Osteocyte (in vitro differentiated cells): ENCODE data around the gene RIMS4. TPM values are rescaled to one million over a fixed set of nuclear protein-coding genes. Genes with fewer than 3 reads are reported as not detected.

Experiments used
- DNase-seq: peaks from one replicate; pipeline ENCODE4 v3.0.0; 2021; ENCODE audit warnings: mixed read lengths; ENCODE audit not compliant: unreplicated experiment; ENCODE audit errors: extremely low spot score
- H3K27ac Mint-ChIP-seq: one replicate; pipeline ENCODE4 v1.8.0; 2021; ENCODE audit warnings: mild to moderate bottlenecking, mixed read lengths; ENCODE audit not compliant: unreplicated experiment
- H3K27me3 Mint-ChIP-seq: one replicate; pipeline ENCODE4 v1.8.0; 2021; ENCODE audit warnings: mixed read lengths; ENCODE audit not compliant: unreplicated experiment
- H3K36me3 Mint-ChIP-seq: one replicate; pipeline ENCODE4 v1.8.0; 2021; ENCODE audit warnings: mixed read lengths; ENCODE audit not compliant: unreplicated experiment
- H3K4me1 Mint-ChIP-seq: one replicate; pipeline ENCODE4 v1.8.0; 2021; ENCODE audit warnings: mixed read lengths; ENCODE audit not compliant: unreplicated experiment
- H3K4me3 Mint-ChIP-seq: one replicate; pipeline ENCODE4 v1.8.0; 2021; ENCODE audit warnings: mild to moderate bottlenecking, moderate library complexity, mixed read lengths; ENCODE audit not compliant: unreplicated experiment
- H3K9me3 Mint-ChIP-seq: one replicate; pipeline ENCODE4 v1.8.0; 2021; ENCODE audit warnings: mixed read lengths; ENCODE audit not compliant: unreplicated experiment
- total RNA-seq: library from RNA; stranded (reverse); gene quantifications from 2 replicates; pipeline ENCODE4 v1.2.1, GENCODE V29; 2021
- TF ChIP-seq, protein P1 (sequence below): fragments of 200-600 bp; sonication (generic); IDR thresholded peaks from 2 replicates; pipeline ENCODE4 v1.5.0; 2021; ENCODE audit warnings: antibody characterized with exemption, mild to moderate bottlenecking, moderate library complexity

Gene RIMS4
- total RNA-seq, 1 donor from 2014 or later, result 0.75 TPM

DNA sequence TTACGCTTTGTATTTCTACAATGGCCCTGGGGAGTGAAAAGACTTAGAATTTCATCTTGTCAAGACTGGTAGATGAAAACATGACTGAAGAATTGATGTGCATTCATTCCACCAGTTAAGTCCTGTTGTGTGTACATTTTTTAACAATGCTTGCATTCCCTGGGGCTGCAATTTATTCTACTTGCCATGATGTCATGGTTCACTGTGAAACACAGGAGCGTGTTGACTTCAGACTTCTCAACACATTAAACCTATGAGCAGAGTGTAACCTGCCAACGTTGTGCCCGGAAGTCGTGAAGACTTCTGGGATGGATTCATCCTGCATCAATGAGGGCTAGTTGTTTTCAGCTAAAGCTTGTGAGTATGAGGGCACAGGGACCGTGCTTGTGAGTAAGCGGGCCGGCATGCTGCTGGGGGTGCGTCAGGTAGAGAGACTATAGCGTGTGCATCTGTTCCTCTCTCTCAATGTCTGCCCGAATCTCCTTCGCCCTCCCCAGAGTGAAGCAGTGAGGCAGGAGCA, 26.3 kb upstream of the RIMS4 start:
- Mint-ChIP-seq H3K27me3 (peaks cover 40% of the 10 kb centered on the region), H3K27ac (no peak overlapping the region), H3K36me3 (no peaks in the 10 kb centered on the region), H3K9me3 (peaks cover 4% of the 10 kb centered on the region), H3K4me3 (no peak overlapping the region), H3K4me1 (no peaks in the 10 kb centered on the region)
- peak; percentile 11 for DNase-seq
- TF ChIP-seq, protein P1, sequence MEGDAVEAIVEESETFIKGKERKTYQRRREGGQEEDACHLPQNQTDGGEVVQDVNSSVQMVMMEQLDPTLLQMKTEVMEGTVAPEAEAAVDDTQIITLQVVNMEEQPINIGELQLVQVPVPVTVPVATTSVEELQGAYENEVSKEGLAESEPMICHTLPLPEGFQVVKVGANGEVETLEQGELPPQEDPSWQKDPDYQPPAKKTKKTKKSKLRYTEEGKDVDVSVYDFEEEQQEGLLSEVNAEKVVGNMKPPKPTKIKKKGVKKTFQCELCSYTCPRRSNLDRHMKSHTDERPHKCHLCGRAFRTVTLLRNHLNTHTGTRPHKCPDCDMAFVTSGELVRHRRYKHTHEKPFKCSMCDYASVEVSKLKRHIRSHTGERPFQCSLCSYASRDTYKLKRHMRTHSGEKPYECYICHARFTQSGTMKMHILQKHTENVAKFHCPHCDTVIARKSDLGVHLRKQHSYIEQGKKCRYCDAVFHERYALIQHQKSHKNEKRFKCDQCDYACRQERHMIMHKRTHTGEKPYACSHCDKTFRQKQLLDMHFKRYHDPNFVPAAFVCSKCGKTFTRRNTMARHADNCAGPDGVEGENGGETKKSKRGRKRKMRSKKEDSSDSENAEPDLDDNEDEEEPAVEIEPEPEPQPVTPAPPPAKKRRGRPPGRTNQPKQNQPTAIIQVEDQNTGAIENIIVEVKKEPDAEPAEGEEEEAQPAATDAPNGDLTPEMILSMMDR, result no peak

DNA sequence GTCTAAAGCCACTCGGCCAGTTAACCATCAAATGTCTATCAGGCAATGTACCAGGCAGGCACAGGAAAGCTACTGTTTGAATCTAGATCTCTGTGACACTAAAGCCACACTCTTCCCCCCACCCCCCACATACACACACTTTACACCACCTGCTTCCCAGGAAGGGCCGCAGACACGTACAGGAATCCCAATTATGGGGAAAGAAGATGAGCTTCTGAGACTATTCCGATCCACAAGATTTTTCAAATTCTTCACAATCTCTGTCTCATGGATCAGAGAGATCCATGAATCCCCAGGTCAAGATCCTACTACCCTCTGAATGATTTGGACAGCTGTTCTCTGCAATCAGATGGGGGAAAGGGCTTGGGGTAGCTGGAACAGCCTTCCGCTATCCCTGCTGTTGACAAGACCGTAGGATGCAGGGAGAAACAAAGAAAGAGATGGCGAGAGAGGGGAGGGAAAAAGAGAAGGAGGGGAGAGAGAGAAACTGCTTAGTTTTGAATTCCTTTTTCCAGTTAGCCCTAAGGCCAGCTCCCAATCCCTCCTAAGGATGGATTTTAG, 25.4 kb upstream of the RIMS4 start:
- H3K4me1 Mint-ChIP-seq, result no peaks in the 10 kb centered on the region
- no peaks in the 10 kb centered on the region for H3K36me3 Mint-ChIP-seq
- H3K4me3 Mint-ChIP-seq, result no peak overlapping the region
- peaks cover 5% of the 10 kb centered on the region for H3K9me3 Mint-ChIP-seq
- peaks cover 45% of the 10 kb centered on the region for H3K27me3 Mint-ChIP-seq
- DNase-seq, result no peak
- TF ChIP-seq, protein P1, result no peak
- no peak overlapping the region for H3K27ac Mint-ChIP-seq

DNA sequence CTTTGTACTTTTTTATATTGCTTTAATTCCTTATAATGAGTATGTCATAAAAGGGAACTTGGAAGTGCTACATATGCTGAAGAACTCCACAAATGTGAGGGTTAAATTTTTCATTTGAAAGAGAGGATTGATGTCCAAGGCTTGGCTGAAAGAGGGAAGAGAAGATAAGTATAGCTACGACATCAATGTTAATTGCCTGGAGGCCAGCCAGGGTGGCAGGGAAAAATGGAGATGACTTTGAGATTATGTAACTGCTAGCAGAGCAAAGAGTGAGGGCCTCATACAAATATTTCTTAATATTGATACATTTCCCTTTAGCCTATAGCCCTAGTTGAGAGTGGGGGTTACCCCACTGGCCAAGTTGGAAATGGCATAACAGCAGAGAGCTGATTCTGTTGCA, 24.8 kb upstream of the RIMS4 start:
- TF ChIP-seq, protein P1, result no peak
- no peak overlapping the region for H3K27ac Mint-ChIP-seq
- DNase-seq, result no peak
- H3K9me3 Mint-ChIP-seq, result peaks cover 6% of the 10 kb centered on the region
- no peaks in the 10 kb centered on the region for H3K36me3 Mint-ChIP-seq
- peaks cover 46% of the 10 kb centered on the region for H3K27me3 Mint-ChIP-seq
- no peaks in the 10 kb centered on the region for H3K4me1 Mint-ChIP-seq
- H3K4me3 Mint-ChIP-seq, result no peak overlapping the region

DNA sequence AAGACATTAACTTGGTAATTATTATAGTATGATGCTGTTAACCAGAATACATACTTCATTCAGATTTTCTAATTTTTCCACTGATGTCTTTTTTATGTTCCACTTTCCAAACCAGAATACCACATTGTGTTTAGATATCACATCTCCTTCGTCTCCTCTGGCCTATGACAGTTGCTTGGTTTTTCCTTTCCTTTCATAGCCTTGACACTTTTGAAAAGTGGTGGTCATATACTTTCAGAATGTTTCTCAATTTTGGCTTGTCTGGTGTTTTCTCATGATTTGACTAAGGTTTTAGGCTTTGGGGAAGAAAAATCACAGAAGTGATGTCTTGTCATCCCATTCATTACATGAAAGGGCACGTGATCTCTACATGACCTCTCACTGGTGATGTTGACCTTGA, 24.3 kb upstream of the RIMS4 start:
- no peak for DNase-seq
- H3K36me3 Mint-ChIP-seq, result no peaks in the 10 kb centered on the region
- no peaks in the 10 kb centered on the region for H3K4me1 Mint-ChIP-seq
- H3K4me3 Mint-ChIP-seq, result no peak overlapping the region
- peaks cover 6% of the 10 kb centered on the region for H3K9me3 Mint-ChIP-seq
- peaks cover 48% of the 10 kb centered on the region for H3K27me3 Mint-ChIP-seq
- TF ChIP-seq, protein P1, result no peak
- H3K27ac Mint-ChIP-seq, result no peak overlapping the region

DNA sequence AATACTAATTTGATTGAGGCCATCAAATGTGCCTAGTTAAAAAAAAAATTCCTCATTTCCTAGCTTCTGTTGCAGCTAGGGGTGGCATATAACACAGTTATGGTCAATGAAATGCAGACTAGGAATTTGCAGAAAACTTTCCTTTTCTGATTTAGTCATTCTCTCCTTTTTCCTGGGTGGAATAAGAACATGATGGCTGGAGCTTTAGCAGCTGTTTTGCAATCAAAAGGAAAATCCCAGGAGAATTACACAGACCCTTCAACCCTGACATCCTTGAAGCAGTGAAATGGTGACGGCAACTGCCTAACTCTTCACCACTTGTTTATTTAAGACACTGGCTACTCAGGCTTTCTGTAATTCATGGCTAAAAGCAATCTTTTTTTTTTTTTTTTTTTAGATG, 23.1 kb upstream of the RIMS4 start:
- Mint-ChIP-seq H3K9me3 (peaks cover 6% of the 10 kb centered on the region), H3K27ac (no peak overlapping the region), H3K27me3 (peaks cover 49% of the 10 kb centered on the region), H3K4me1 (no peaks in the 10 kb centered on the region), H3K4me3 (no peak overlapping the region), H3K36me3 (no peaks in the 10 kb centered on the region)
- TF ChIP-seq, protein P1, result no peak
- DNase-seq, result no peak
